ENCODE measurements around the gene CRKL. TPM values are rescaled to one million over a fixed set of nuclear protein-coding genes. Genes with fewer than 3 reads are reported as not detected.

The CRKL gene
- total RNA-seq, 1 experiment from 2014 or later, result 82.7 TPM

DNA sequence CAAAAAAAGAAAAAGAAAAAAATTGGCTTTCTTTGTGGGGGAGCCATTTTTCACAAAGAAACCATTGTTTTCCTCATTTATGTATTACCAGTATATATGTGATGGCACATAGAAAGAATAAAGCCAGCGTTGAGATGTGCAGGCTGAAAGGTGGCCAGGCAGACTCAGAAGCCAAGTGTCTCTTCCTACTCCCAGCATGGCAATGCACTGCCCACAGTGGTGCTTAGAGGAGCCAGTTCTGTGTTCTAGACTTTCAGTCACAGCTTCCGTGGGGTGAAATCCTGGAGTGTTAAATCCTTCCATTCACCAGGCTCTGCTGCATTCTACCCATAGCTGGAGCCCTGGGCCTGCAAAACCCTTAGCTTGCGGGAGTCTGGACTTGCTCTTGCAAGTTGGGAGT is 39.5 kb upstream of the CRKL start:
- no peaks in the 10 kb centered on the region for H3K4me1 Mint-ChIP-seq (ENCODE audit: low read depth, unreplicated experiment)
- CTCF ChIA-PET, result no interaction called here
- Histone ChIP-seq H3K4me1 (no peaks in the 10 kb centered on the region), H3K4me3 (ENCODE audit: low read depth, low read length) (no peak overlapping the region), H3K9me3 (no peaks in the 10 kb centered on the region), H3K36me3 (ENCODE audit: control insufficient read depth, insufficient read depth, low read length) (no peaks in the 10 kb centered on the region), H3K27me3 (replicated peaks; ENCODE audit: control insufficient read depth, insufficient read depth, low read length) (no peaks in the 10 kb centered on the region)
- no peak overlapping the region for H3K27ac Mint-ChIP-seq (ENCODE audit: unreplicated experiment)
- TF ChIP-seq, protein P1, sequence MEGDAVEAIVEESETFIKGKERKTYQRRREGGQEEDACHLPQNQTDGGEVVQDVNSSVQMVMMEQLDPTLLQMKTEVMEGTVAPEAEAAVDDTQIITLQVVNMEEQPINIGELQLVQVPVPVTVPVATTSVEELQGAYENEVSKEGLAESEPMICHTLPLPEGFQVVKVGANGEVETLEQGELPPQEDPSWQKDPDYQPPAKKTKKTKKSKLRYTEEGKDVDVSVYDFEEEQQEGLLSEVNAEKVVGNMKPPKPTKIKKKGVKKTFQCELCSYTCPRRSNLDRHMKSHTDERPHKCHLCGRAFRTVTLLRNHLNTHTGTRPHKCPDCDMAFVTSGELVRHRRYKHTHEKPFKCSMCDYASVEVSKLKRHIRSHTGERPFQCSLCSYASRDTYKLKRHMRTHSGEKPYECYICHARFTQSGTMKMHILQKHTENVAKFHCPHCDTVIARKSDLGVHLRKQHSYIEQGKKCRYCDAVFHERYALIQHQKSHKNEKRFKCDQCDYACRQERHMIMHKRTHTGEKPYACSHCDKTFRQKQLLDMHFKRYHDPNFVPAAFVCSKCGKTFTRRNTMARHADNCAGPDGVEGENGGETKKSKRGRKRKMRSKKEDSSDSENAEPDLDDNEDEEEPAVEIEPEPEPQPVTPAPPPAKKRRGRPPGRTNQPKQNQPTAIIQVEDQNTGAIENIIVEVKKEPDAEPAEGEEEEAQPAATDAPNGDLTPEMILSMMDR (IDR thresholded peaks at IDR 0.05; ENCODE audit: insufficient read depth in 1 of 2, low read depth in 1 of 2, low read length in 1 of 2, severe bottlenecking in 1 of 2, unreplicated experiment in 1 of 2), result no peak
- no TSS peak for BruUV-seq (replicated peaks)
- H3K27me3 Mint-ChIP-seq (ENCODE audit: insufficient read depth, unreplicated experiment), result no peaks in the 10 kb centered on the region
- H3K4me3 Mint-ChIP-seq (ENCODE audit: unreplicated experiment), result no peak overlapping the region
- DNase-seq, result no peak
- POLR2A ChIA-PET, result no interaction called here
- no peaks in the 10 kb centered on the region for H3K9me3 Mint-ChIP-seq (ENCODE audit: unreplicated experiment)
- peaks cover 11% of the 10 kb centered on the region for H3K36me3 Mint-ChIP-seq (ENCODE audit: insufficient read depth, unreplicated experiment)
- intact Hi-C loops (cut with micrococcal nuclease; ENCODE audit: unreplicated experiment), result no loop called here

DNA sequence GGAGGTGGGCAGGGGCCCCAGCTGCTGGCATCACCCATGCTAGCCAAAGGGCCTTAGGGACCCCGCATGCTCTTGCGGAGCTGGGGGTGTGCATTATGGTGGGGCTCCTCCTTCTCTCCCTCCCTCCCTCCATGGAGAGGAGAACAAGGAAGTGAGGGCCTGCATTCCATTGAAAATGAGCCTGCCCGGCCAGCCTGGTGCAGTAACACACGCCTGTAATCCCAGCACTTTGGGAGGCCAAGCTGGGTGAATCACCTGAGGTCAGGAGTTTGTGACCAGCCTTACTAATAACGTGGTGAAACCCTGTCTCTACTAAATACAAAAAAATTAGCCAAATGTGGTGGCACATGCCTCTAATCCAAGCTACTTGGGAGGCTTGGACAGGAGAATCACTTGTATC is 36.0 kb upstream of the CRKL start:
- Histone ChIP-seq H3K27me3 (replicated peaks; ENCODE audit: control insufficient read depth, insufficient read depth, low read length) (no peaks in the 10 kb centered on the region), H3K4me3 (ENCODE audit: low read depth, low read length) (no peak overlapping the region), H3K4me1 (peaks cover 15% of the 10 kb centered on the region; the same call in 1 of the 2 replicates), H3K9me3 (no peaks in the 10 kb centered on the region), H3K36me3 (ENCODE audit: control insufficient read depth, insufficient read depth, low read length) (no peaks in the 10 kb centered on the region)
- Mint-ChIP-seq H3K27me3 (ENCODE audit: insufficient read depth, unreplicated experiment) (no peaks in the 10 kb centered on the region), H3K4me1 (ENCODE audit: low read depth, unreplicated experiment) (peaks cover 16% of the 10 kb centered on the region), H3K27ac (ENCODE audit: unreplicated experiment) (no peak overlapping the region), H3K9me3 (ENCODE audit: unreplicated experiment) (no peaks in the 10 kb centered on the region), H3K4me3 (ENCODE audit: unreplicated experiment) (no peak overlapping the region), H3K36me3 (ENCODE audit: insufficient read depth, unreplicated experiment) (peaks cover 21% of the 10 kb centered on the region)
- DNase-seq, result no peak
- BruUV-seq (replicated peaks), result no TSS peak
- intact Hi-C loops (cut with micrococcal nuclease; ENCODE audit: unreplicated experiment), result loop anchor here (10.0 kb wide), 1 partner anchor 106 kb away; the partner anchor contains the start of gene SERPIND1
- TF ChIP-seq, protein P1 (IDR thresholded peaks at IDR 0.05; ENCODE audit: insufficient read depth in 1 of 2, low read depth in 1 of 2, low read length in 1 of 2, severe bottlenecking in 1 of 2, unreplicated experiment in 1 of 2), result no peak
- ChIA-PET POLR2A (no interaction called here), CTCF (no interaction called here)

DNA sequence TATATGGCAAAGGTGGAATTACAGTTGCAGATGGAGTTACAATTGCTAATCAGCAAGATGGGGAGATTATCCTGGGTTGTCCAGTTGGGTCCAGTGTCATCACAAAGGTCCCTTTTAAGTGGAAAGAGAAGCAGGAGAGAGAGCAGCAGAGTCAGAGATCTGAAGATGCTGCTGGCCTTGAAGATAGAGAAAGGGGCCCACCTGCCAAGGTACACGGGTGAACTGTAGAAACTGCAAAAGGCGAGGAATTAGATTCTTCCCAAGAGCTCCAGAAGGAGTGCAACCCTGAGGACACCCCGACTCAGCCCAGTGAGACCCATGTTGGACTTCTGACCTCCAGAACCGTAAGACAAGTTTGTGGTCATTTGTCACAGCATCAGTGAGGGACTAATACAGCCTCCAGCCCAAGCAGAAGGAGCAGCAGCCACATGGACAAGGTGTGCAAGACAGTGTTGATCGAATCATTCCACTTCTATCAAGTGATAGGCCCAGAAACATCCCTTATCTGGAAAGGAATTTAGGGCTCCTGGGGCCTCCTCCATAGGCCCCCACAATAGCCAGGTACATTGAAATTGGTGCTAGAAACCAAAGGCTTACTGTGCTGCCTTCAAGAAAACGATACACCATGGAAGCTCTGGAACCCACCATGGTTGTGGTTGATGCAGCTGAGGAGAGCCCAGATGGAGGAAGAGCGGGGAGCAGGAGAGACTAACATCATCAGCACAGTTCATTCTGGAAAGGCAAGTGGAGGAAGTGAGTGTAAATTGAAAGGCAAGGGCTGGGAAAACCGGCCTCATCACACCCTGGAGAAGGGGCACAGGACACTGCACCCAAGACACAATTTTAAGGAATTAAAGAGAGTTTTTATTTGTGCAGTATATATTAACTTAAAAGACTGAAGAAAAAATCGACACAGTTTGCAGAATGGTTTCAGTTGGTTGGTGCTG is 35.1 kb upstream of the CRKL start:
- intact Hi-C loops (cut with micrococcal nuclease; ENCODE audit: unreplicated experiment), result loop anchor here (10.0 kb wide), 1 partner anchor 107 kb away; the partner anchor contains the start of gene SERPIND1
- no peaks in the 10 kb centered on the region for H3K36me3 ChIP-seq (ENCODE audit: control insufficient read depth, insufficient read depth, low read length)
- CTCF ChIA-PET, result interaction anchor here (0.7 kb wide), 1 partner anchor 155 kb away, joined by 3 read pairs; no protein-coding TSS in a partner anchor

More for the DNA sequence above, 35.1 kb upstream of the CRKL start:
- no TSS peak for BruUV-seq (replicated peaks)
- peaks cover 20% of the 10 kb centered on the region for H3K36me3 Mint-ChIP-seq (ENCODE audit: insufficient read depth, unreplicated experiment)
- H3K4me1 ChIP-seq, result peaks cover 15% of the 10 kb centered on the region; the same call in 1 of the 2 replicates
- H3K9me3 Mint-ChIP-seq (ENCODE audit: unreplicated experiment), result no peaks in the 10 kb centered on the region
- no peak overlapping the region for H3K4me3 Mint-ChIP-seq (ENCODE audit: unreplicated experiment)
- H3K9me3 ChIP-seq, result no peaks in the 10 kb centered on the region
- no peaks in the 10 kb centered on the region for H3K27me3 ChIP-seq (replicated peaks; ENCODE audit: control insufficient read depth, insufficient read depth, low read length)
- no peak overlapping the region for H3K4me3 ChIP-seq (ENCODE audit: low read depth, low read length)
- no peak overlapping the region for H3K27ac Mint-ChIP-seq (ENCODE audit: unreplicated experiment)
- TF ChIP-seq, protein P1 (IDR thresholded peaks at IDR 0.05; ENCODE audit: insufficient read depth in 1 of 2, low read depth in 1 of 2, low read length in 1 of 2, severe bottlenecking in 1 of 2, unreplicated experiment in 1 of 2), result no peak
- no peak for DNase-seq
- peaks cover 16% of the 10 kb centered on the region for H3K4me1 Mint-ChIP-seq (ENCODE audit: low read depth, unreplicated experiment)
- no peaks in the 10 kb centered on the region for H3K27me3 Mint-ChIP-seq (ENCODE audit: insufficient read depth, unreplicated experiment)
- POLR2A ChIA-PET, result no interaction called here
